ENCODE measurements around the gene FBXO40. TPM values are rescaled to one million over a fixed set of nuclear protein-coding genes. Genes with fewer than 3 reads are reported as not detected.

The FBXO40 gene
- total and polyA plus RNA-seq, 2 of the 8 experiments (the other 6 are each of a cell fraction or from before 2014, with no cell fraction given): 0.03 TPM; not detected in 1

DNA sequence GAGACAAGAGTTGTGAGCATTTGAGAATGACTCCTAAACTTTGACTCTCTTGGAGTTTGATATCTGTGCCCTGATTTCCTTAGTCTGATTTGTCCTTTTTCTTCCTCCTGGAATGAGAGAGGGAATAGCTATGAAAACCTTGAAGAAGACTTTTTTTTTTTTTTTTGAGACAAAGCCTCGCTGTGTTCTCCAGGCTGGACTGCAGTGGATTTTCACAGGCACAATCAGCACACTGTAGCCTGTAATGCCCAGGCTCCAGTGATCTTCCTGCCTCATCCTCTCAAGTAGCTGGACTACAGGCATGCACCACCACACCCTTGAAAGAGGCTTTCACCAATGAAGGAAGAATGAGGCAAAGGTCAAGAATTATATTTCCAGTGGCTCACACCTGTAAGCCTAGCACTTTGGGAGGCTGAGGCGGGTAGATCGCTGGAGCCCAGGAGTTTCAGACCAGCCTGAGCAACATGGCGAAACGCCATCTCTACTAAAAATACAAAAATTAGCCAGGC lies 35.7 kb upstream of the FBXO40 start:
- Histone ChIP-seq H3K56ac (replicated peaks; ENCODE audit: insufficient read length, low read depth, low read length) (no peak overlapping the region), H3K4me3 (ENCODE audit: extremely low read depth in 1 of 4, insufficient read depth in 2 of 4, low read depth in 3 of 4, low read length in 4 of 4) (no peak overlapping the region), H4K91ac (replicated peaks; ENCODE audit: insufficient read length, low read length) (no peak overlapping the region), H2BK12ac (ENCODE audit: low read depth, low read length) (peak overlapping the region; percentile 71; the same call in 1 of the 2 replicates), H3K23me2 (ENCODE audit: low read depth, low read length) (no peaks in the 10 kb centered on the region), H2BK120ac (replicated peaks; ENCODE audit: low read depth, low read length) (no peak overlapping the region), H3K4ac (replicated peaks; ENCODE audit: insufficient read length, low read depth, low read length) (no peak overlapping the region), H3K79me2 (ENCODE audit: control insufficient read depth in 1 of 2, insufficient read depth in 2 of 2, low read length in 2 of 2) (no peaks in the 10 kb centered on the region), H2BK5ac (ENCODE audit: low read depth, low read length) (no peak overlapping the region), H3K9me3 (ENCODE audit: insufficient read depth in 2 of 2, low read depth in 1 of 2, low read length in 1 of 2) (no peaks in the 10 kb centered on the region), H3K4me2 (ENCODE audit: insufficient read depth in 1 of 2, low read depth in 2 of 2, low read length in 2 of 2) (no peak overlapping the region), H2AFZ (ENCODE audit: low read length) (no peak overlapping the region), H2BK15ac (ENCODE audit: low read length) (no peak overlapping the region), H3K23ac (ENCODE audit: insufficient read length) (no peak overlapping the region), H3K9ac (replicated peaks in 1 of 4; ENCODE audit: extremely low read depth in 1 of 4, low read depth in 3 of 4, low read length in 3 of 4) (no peak overlapping the region), H3K79me1 (ENCODE audit: low read depth, low read length) (no peaks in the 10 kb centered on the region), H3K4me1 (replicated peaks in 1 of 4; ENCODE audit: control insufficient read depth in 3 of 4, insufficient read depth in 4 of 4, low read length in 3 of 4) (peaks cover 3 to 8% (median 4%) of the 10 kb centered on the region in 4 experiments; a peak in 4 of 7 replicates), H4K8ac (ENCODE audit: extremely low read depth, insufficient read depth, low read length) (no peak overlapping the region), H3K18ac (ENCODE audit: extremely low read depth, low read length) (no peak overlapping the region), H2BK20ac (ENCODE audit: low read length) (no peak overlapping the region), H2AK5ac (ENCODE audit: low read depth, low read length) (no peak overlapping the region), H3K36me3 (ENCODE audit: control insufficient read depth in 2 of 4, insufficient read depth in 4 of 4, low read length in 3 of 4) (no peaks in the 10 kb centered on the region), H3K27ac (ENCODE audit: low read depth, low read length) (no peak overlapping the region), H3K27me3 (replicated peaks in 1 of 4; ENCODE audit: control insufficient read depth in 3 of 4, extremely low read depth in 1 of 4, insufficient read depth in 3 of 4, low read length in 3 of 4) (no peaks in the 10 kb centered on the region; a peak in 1 of 7 replicates), H4K20me1 (replicated peaks in 1 of 2; ENCODE audit: control insufficient read depth in 1 of 2, insufficient read depth in 2 of 2, low read length in 2 of 2) (no peaks in the 10 kb centered on the region), H4K5ac (ENCODE audit: insufficient read length, low read depth, low read length) (no peak overlapping the region), H3K14ac (ENCODE audit: insufficient read length) (no peak overlapping the region)
- POLR2A ChIA-PET (ENCODE audit: partially characterized antibody): interaction anchor here (0.6 to 1.5 kb wide), 3 partner anchors 11 to 35 kb away, joined by 3 read pairs; partner anchors contain the start of gene FBXO40
- DNase-seq (ENCODE audit: low read depth in 1 of 2, low spot score in 2 of 2) (peak in 1 of 2 experiments; percentile 16), FAIRE-seq (no peak)
- 95% methylated on average over 4 of the region's 5 CpGs; no CpG with 5 or more reads in 1 of the 2 experiments for WGBS, 2 experiments (ENCODE audit: extremely low coverage in 1 of 2, insufficient coverage in 1 of 2, insufficient read length in 1 of 2, insufficient replicate concordance in 2 of 2, low coverage in 1 of 2, low lambda C conversion rate in 2 of 2, missing lambda C conversion rate in 1 of 2)
- CTCF ChIA-PET (ENCODE audit: partially characterized antibody): interaction anchor here (4.1 kb wide), 1 partner anchor 10 kb away, joined by 12 read pairs; no protein-coding TSS in a partner anchor
- TF ChIP-seq EP300 (IDR thresholded peaks at IDR 0.05; ENCODE audit: borderline replicate concordance in 1 of 2, low read depth in 2 of 2, low read length in 2 of 2): no peak
- no peak for TF ChIP-seq KDM1A (IDR thresholded peaks at IDR 0.05; ENCODE audit: borderline replicate concordance, low read length)
- no peak for TF ChIP-seq GABPA (IDR thresholded peaks at IDR 0.05; ENCODE audit: borderline replicate concordance, insufficient read depth, low read length)
- no peak for TF ChIP-seq TAF1 (IDR thresholded peaks at IDR 0.05; ENCODE audit: low read depth, low read length)
- TF ChIP-seq ASH2L (IDR thresholded peaks at IDR 0.05; ENCODE audit: low read length): no peak
- no peak for TF ChIP-seq CREB1 (IDR thresholded peaks at IDR 0.05)
- no peak for TF ChIP-seq FOSL1 (IDR thresholded peaks at IDR 0.05; ENCODE audit: insufficient read depth, low read depth, low read length)
- no peak for TF ChIP-seq ATF2 (IDR thresholded peaks at IDR 0.05; ENCODE audit: low read length)
- no peak for TF ChIP-seq SRF (IDR thresholded peaks at IDR 0.05; ENCODE audit: low read depth, low read length)
- TF ChIP-seq, protein P1, sequence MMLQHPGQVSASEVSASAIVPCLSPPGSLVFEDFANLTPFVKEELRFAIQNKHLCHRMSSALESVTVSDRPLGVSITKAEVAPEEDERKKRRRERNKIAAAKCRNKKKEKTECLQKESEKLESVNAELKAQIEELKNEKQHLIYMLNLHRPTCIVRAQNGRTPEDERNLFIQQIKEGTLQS (IDR thresholded peaks at IDR 0.05; ENCODE audit: insufficient read depth, low read depth, low read length): no peak
- no peak for TF ChIP-seq RAD21 (IDR thresholded peaks at IDR 0.05 in 1 of 2, conservative IDR thresholded peaks at IDR 0.05 in 1 of 2; ENCODE audit: low read depth in 2 of 2, low read length in 2 of 2)
